H1 (cell line): Measurements from ENCODE around the gene GJA5.

Experiments used
- HDAC6 ChIP-seq: IDR thresholded peaks from one replicate; pipeline ENCODE4 v1.7.1; 2012; ENCODE audit warnings: low read depth, mild to moderate bottlenecking, inconsistent platforms, low read length, moderate library complexity
- KDM5A ChIP-seq: fragments of 200-600 bp; IDR thresholded peaks from 2 replicates; pipeline ENCODE4 v1.7.1; 2012; ENCODE audit warnings: mild to moderate bottlenecking, low read length, inconsistent platforms, mixed read lengths
- MAFK ChIP-seq: IDR thresholded peaks from 2 replicates; pipeline ENCODE4 v1.6.1; 2012; ENCODE audit warnings: low read depth, mild to moderate bottlenecking, improper control_type of control experiment, low read length
- PHF8 ChIP-seq: fragments of 200-600 bp; sonication (generic); conservative IDR thresholded peaks from 2 replicates; pipeline ENCODE4 v1.7.1; 2012; ENCODE audit warnings: low read depth, mild to moderate bottlenecking, inconsistent platforms, low read length, moderate library complexity
- POLR2A ChIP-seq, 2 experiments: IDR thresholded peaks; 1 replicate in 1 of 2; 2 replicates in 1 of 2; pipeline ENCODE4 v1.6.1; 2011; ENCODE audit warnings: low read depth in 2 of 2, low read length in 2 of 2, mild to moderate bottlenecking in 2 of 2; ENCODE audit errors: control extremely low read depth in 1 of 2
- RAD21 ChIP-seq, 2 experiments: IDR thresholded peaks in 1 of 2; conservative IDR thresholded peaks in 1 of 2; 2 replicates each; pipeline ENCODE4 v1.6.1; 2011; ENCODE audit warnings: low read depth in 2 of 2, low read length in 2 of 2, improper control_type of control experiment in 1 of 2, inconsistent platforms in 1 of 2, mild to moderate bottlenecking in 1 of 2, moderate library complexity in 1 of 2
- RXRA ChIP-seq: IDR thresholded peaks from 2 replicates; pipeline ENCODE4 v1.6.1; 2011; ENCODE audit warnings: low read depth, mild to moderate bottlenecking, low read length, moderate library complexity; ENCODE audit not compliant: insufficient read depth
- TCF12 ChIP-seq: IDR thresholded peaks from 2 replicates; pipeline ENCODE4 v1.6.1; 2011; ENCODE audit warnings: low read depth, mild to moderate bottlenecking, low read length
- TF ChIP-seq, protein P1 (sequence below), 3 experiments: IDR thresholded peaks; 1 replicate in 2 of 3; 2 replicates in 1 of 3; pipeline versions ENCODE4 v1.5.1 to v1.6.1; 2011; ENCODE audit warnings: low read length in 3 of 3, mild to moderate bottlenecking in 3 of 3, inconsistent platforms in 2 of 3, low read depth in 1 of 3, moderate library complexity in 1 of 3; ENCODE audit not compliant: insufficient read depth in 1 of 3; ENCODE audit errors: control extremely low read depth in 1 of 3
- TF ChIP-seq, protein P2 (sequence below): IDR thresholded peaks from 2 replicates; pipeline ENCODE4 v1.6.1; 2011; ENCODE audit warnings: low read length, improper control_type of control experiment
- TF ChIP-seq, protein P3 (sequence below): IDR thresholded peaks from 2 replicates; pipeline ENCODE4 v1.6.1; 2011; ENCODE audit warnings: low read depth, mild to moderate bottlenecking, low read length; ENCODE audit not compliant: insufficient read depth

DNA sequence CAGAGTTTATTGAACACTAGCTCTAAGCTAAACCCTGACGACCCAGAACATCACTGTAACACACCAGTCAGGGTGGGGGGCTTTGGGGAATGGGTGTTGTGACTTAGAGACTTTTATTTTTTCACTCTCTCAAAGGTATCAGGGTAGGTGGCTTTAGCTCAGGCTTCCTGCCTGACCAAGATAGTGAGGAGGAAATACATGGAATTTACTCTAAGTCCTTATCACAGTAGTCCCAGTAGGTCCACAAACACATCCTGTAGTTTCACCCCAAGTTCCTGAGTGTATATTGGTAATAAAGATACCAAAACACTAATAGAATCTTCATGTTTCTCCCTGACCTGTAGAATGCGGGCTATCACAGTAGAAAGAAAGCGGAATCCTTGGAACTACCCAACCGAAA is 15.1 kb downstream of the GJA5 start:
- no peak for TF ChIP-seq KDM5A
- TF ChIP-seq, protein P1, sequence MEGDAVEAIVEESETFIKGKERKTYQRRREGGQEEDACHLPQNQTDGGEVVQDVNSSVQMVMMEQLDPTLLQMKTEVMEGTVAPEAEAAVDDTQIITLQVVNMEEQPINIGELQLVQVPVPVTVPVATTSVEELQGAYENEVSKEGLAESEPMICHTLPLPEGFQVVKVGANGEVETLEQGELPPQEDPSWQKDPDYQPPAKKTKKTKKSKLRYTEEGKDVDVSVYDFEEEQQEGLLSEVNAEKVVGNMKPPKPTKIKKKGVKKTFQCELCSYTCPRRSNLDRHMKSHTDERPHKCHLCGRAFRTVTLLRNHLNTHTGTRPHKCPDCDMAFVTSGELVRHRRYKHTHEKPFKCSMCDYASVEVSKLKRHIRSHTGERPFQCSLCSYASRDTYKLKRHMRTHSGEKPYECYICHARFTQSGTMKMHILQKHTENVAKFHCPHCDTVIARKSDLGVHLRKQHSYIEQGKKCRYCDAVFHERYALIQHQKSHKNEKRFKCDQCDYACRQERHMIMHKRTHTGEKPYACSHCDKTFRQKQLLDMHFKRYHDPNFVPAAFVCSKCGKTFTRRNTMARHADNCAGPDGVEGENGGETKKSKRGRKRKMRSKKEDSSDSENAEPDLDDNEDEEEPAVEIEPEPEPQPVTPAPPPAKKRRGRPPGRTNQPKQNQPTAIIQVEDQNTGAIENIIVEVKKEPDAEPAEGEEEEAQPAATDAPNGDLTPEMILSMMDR (IDR thresholded peaks at IDR 0.05; ENCODE audit: control extremely low read depth in 1 of 3, insufficient read depth in 1 of 3, low read depth in 1 of 3, low read length in 3 of 3), result no peak
- no peak for TF ChIP-seq POLR2A (IDR thresholded peaks at IDR 0.05; ENCODE audit: control extremely low read depth in 1 of 2, low read depth in 2 of 2, low read length in 2 of 2)
- no peak for TF ChIP-seq MAFK
- TF ChIP-seq, protein P2, sequence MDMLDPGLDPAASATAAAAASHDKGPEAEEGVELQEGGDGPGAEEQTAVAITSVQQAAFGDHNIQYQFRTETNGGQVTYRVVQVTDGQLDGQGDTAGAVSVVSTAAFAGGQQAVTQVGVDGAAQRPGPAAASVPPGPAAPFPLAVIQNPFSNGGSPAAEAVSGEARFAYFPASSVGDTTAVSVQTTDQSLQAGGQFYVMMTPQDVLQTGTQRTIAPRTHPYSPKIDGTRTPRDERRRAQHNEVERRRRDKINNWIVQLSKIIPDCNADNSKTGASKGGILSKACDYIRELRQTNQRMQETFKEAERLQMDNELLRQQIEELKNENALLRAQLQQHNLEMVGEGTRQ, result no peak
- no peak for TF ChIP-seq RAD21 (IDR thresholded peaks at IDR 0.05 in 1 of 2, conservative IDR thresholded peaks at IDR 0.05 in 1 of 2; ENCODE audit: low read depth in 2 of 2, low read length in 2 of 2)
- TF ChIP-seq RXRA, result no peak
- TF ChIP-seq, protein P3, sequence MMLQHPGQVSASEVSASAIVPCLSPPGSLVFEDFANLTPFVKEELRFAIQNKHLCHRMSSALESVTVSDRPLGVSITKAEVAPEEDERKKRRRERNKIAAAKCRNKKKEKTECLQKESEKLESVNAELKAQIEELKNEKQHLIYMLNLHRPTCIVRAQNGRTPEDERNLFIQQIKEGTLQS, result no peak
- no peak for TF ChIP-seq HDAC6
- TF ChIP-seq PHF8, result no peak
- TF ChIP-seq TCF12, result no peak
